GM20000 (cell line): ENCODE results near the gene TPMT.

Experiments used
- DNase-seq: peaks from one replicate; pipeline ENCODE4 v3.0.0; 2012; ENCODE audit warnings: low spot score
- TF ChIP-seq, protein P1 (sequence below): IDR thresholded peaks from 2 replicates; pipeline ENCODE4 v1.5.1; 2012; ENCODE audit warnings: mild to moderate bottlenecking, control low read depth; ENCODE audit errors: extremely low read depth, missing control alignments

TPMT gene

DNA sequence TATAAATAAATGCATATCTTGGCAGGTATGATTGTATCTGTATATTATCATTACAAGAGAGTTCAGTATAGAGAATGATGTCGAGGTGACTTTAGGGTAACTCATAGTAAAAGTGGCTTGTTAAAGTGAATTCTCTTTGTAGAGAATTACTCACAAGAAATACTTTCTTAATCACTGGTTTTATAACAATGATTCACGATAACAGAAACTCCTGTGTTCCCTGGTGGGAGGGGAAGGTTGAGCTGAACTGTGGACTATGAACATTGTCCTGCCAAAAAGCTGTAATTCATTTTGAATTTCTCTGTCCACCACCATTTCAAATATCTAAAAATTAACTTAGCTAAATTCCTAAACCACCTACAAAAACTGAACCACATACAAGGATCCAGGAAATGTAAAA is 7.7 kb downstream of the TPMT start:
- DNase-seq: no peak
- TF ChIP-seq, protein P1, sequence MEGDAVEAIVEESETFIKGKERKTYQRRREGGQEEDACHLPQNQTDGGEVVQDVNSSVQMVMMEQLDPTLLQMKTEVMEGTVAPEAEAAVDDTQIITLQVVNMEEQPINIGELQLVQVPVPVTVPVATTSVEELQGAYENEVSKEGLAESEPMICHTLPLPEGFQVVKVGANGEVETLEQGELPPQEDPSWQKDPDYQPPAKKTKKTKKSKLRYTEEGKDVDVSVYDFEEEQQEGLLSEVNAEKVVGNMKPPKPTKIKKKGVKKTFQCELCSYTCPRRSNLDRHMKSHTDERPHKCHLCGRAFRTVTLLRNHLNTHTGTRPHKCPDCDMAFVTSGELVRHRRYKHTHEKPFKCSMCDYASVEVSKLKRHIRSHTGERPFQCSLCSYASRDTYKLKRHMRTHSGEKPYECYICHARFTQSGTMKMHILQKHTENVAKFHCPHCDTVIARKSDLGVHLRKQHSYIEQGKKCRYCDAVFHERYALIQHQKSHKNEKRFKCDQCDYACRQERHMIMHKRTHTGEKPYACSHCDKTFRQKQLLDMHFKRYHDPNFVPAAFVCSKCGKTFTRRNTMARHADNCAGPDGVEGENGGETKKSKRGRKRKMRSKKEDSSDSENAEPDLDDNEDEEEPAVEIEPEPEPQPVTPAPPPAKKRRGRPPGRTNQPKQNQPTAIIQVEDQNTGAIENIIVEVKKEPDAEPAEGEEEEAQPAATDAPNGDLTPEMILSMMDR: no peak

GRCh38 chr6:18142591-18142861 is 12.4 kb downstream of the TPMT start:
- DNase-seq: no peak
- TF ChIP-seq, protein P1: no peak

DNA sequence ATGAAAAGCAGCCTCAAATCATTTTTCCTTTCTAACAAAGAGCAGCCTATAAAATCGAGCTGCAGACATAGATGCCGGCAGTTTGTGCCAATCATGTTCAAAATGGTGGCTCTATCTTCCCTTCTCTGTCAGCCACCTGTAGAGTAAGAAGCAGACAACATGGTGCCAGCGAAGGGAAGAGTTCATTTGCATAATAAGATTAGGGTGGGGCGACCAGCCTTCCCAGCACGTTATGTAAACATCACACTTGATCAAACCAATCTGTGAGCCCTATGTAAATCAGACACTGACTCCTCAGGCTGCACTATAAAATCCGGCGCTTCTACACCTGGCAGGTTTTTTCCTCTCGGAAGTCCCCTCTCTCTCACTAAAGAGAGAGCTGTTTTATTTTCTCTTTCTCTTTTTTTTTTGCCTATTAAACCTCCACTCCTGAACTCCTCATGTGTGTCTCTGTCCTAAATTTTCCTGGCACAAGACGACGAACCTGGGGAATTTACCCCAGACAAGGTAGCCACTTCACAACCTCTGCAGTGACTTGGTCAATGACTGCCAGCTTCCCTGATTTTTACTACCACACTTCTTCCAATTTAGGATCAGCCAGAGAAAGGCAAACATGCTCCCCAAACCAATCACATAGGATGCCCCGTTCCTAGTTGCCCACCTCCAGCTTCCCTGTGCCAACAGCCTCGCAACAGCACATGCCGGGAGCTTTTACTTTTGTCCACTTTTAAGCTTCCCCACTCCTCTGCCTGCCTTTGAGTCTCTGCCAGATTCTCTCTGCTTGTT is 12.9 kb downstream of the TPMT start:
- no peak for DNase-seq
- TF ChIP-seq, protein P1: no peak

DNA sequence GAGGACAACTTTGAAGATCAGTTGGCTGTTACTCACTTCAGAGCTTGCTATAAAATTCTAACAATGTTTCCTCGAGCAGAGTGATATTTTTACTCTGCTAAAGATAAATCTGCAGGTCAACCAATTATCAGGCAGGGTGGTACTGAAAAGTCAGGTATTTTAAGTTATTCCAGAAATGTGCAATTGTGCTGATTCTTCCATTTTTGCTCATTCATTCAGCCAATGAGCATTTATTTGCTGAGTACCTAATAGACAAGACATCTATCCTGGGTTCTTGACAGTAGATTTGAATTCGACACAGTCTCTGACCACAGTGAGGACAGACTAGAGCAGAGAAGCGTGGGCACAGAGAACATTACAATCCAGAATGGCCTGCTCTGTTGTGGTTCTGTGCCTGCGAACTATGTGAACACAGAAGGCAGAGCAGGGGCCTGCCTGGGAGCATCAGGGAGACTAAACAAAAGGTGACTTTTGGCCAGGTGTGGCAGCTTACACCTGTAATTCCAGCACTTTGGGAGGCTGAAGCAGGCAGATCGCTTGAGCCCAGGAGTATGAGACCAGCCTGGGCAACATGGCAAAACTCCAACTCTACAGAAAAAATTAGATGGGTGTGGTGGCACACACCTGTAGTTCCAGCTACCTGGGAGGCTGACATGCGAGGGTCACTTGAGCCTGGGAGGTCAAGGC is 14.8 kb downstream of the TPMT start:
- TF ChIP-seq, protein P1: no peak
- DNase-seq: no peak

DNA sequence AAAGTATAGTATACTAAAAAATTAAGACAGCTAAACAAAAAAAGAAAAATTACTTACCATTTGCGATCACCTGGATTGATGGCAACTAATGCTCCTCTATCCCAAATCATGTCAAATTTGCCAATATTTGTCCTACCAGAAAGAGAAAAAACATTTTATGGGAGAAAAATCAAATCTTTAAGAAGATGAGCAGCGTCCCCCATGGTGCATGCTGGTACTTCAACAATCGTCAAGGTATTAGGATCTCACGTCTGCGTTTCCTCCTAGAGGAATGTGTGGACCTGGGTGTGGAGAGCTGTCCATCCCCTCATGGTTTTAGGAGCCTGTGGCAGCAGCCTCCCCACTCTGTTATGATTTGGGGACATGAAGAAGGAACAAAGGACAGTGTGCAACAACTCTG is 16.0 kb downstream of the TPMT start:
- DNase-seq: no peak
- TF ChIP-seq, protein P1: no peak

DNA sequence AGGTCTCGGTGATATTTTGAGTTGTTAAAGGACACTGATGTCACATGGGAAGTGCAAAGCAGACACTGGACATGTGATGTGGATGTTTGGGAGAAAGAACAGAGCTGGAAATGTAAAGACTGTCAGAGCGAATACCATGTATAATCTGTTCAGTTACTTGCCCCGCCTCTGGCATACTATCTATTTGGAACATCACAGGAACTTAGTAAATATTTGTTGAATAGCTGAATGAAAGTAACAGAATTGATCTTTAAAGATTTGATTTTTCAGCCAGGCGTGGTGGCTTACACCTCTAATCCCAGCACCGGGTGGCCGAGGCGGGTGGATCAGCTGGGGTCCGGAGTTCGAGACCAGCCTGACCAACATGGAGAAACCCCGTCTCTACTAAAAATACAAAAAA is 18.6 kb downstream of the TPMT start:
- TF ChIP-seq, protein P1: no peak
- DNase-seq: no peak

DNA sequence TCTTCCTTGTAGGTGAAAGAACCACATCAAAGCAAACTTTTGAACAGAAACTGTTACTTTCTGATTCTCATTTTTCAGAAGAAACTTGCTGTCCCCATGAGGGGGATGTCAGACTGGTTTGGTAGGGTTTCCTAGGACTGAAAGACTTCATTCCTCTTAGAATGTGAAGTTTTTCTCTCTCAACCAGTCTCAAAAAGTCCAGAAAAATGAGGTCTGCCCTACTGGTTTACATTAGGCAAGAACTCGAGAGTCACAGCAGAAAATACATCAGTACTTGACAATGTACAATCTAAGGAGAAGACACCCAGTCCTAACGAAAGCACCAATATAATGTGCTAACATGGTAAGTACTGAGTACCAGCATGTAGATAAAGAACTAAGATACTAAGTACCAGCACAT is 19.7 kb downstream of the TPMT start:
- no peak for DNase-seq
- TF ChIP-seq, protein P1: no peak
